ENCODE data around the gene TP53.

GRCh38 chr17:7640783-7641182 is 46.5 kb downstream of the TP53 start:
- no peak for TF ChIP-seq GATA2 (IDR thresholded peaks at IDR 0.05; ENCODE audit: low read depth, low read length)
- no peak for TF ChIP-seq GATA3 (IDR thresholded peaks at IDR 0.05; ENCODE audit: low read depth, low read length)
